Kidney capillary endothelial cell (primary cell): Measurements from ENCODE around the gene MED12L.
"Not testable (repeated sequence)": the region's sequence is repeated elsewhere in the genome, so short reads cannot be mapped to it uniquely, and the experiment has no call there.

Experiments used
- DNase-seq: peaks from one replicate; pipeline ENCODE4 v3.0.0-alpha.2; 2018; ENCODE audit warnings: low spot score

The MED12L gene, protein sequence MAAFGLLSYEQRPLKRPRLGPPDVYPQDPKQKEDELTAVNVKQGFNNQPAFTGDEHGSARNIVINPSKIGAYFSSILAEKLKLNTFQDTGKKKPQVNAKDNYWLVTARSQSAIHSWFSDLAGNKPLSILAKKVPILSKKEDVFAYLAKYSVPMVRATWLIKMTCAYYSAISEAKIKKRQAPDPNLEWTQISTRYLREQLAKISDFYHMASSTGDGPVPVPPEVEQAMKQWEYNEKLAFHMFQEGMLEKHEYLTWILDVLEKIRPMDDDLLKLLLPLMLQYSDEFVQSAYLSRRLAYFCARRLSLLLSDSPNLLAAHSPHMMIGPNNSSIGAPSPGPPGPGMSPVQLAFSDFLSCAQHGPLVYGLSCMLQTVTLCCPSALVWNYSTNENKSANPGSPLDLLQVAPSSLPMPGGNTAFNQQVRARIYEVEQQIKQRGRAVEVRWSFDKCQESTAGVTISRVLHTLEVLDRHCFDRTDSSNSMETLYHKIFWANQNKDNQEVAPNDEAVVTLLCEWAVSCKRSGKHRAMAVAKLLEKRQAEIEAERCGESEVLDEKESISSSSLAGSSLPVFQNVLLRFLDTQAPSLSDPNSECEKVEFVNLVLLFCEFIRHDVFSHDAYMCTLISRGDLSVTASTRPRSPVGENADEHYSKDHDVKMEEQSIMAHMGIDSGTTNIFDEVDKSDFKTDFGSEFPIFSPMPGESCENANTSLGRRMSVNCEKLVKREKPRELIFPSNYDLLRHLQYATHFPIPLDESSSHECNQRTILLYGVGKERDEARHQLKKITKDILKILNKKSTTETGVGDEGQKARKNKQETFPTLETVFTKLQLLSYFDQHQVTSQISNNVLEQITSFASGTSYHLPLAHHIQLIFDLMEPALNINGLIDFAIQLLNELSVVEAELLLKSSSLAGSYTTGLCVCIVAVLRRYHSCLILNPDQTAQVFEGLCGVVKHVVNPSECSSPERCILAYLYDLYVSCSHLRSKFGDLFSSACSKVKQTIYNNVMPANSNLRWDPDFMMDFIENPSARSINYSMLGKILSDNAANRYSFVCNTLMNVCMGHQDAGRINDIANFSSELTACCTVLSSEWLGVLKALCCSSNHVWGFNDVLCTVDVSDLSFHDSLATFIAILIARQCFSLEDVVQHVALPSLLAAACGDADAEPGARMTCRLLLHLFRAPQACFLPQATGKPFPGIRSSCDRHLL (N-terminal part only)

DNA sequence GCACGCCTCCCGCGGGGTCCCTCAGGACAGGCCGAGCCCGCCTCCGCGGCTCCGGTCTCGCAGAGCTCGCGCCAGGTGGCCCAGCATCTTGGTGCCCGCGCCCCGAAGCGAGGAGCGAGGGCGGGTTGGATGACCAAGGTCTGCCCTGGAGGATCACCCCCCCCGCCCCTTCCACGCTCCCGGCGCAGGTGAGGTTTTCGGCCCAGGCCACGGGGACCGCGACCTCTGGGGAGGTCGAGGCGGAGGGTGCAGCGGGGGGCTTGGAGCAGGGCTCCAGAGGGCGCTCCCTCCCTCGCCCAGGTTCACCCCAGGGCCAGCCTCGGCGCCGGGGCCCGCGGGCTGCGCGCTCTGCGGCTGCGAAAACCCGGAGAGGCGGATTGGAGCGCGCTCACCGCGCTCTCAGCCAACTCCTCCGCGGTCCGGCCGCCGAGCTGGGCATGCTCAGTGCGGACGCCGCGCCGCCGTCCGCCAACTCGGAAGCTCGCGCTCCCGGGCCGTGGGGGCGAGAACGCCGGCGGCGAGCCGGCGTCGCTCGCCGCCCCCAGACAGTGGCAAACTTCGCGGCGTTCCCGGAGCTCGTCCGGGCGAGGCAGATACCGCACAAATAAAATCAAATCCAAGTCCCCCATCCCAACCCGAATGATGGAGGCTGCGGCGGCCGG is at the start of gene MED12L:
Gene MED12L, plus strand, starts transcription at position 438 of the 662 bp plus-strand sequence. CDS start 1,263 bp downstream, outside the sequence.
- DNase-seq, result peak; percentile 53

DNA sequence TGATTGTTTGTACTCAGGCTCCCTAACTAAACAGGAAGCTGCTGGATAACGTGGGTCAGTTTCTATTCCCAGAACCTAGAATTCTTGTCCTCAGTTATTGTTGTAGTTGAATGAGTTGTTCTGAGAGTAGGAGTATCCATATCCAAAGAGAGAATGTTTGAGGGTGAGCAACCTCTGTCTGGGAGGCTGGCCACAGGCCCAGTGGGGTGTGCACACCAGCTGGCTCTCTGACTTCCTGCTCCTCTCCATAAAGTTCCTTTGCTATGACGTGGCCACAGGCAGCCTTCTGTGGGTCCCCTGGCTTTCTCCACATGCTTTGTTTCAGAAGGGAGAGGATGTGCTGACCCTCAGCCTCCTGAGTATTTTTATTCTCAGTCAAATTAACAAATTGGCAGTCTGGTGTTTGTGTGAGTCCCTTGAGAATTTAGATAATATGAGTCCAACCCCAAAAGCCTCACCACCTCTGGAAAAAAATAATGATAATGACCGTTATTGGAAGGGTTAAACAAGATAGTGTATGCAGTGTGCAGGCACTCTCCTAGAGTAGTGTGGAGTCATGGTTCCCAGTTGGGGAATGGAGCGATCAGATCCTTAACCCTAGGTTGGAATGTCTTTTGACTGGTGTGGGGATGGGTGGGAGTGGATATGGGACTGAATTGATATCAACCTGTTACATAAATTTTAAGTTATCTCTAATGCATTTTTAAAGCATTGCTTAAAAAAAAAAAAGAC is 47.6 kb upstream of the MED12L start:
- peak; percentile 97 for DNase-seq

DNA sequence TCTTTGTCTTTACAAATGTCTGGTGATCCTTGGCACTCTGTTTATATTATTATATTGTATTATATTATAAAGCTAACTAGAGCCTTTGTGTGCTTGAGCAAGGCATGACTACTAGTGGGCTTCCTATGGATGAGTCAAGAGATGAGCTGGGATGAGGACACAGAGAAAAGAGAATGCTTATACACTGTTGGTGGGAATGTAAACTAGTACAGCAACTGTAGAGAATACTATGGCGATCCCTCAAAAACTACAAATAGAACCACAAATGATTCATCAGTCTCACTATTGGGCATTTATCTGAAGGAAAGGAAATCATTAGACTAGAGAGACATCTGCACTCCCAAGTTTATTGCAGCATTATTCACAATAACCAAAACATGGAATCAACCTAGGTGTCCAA is 40.8 kb upstream of the MED12L start:
- DNase-seq, result no peak

DNA sequence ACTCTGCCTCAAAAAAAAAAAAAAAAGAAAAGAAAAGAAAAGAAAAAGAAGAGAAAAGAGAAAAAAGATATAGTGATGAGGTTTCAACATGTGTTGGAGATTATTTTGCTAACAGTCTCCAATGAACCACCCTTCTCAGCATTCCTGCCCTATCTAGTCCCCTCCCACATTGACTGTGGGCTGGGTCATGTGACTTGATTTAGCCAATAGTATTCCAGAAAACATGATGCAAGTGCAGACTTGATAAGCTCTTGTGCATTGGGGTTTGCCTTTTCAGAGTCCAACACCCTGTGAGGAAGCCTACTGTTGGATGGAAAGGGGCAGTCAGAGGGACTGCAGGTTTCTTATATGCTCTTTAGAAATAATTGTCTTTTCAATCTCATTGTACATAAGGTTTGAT is 37.8 kb upstream of the MED12L start:
- no peak for DNase-seq

DNA sequence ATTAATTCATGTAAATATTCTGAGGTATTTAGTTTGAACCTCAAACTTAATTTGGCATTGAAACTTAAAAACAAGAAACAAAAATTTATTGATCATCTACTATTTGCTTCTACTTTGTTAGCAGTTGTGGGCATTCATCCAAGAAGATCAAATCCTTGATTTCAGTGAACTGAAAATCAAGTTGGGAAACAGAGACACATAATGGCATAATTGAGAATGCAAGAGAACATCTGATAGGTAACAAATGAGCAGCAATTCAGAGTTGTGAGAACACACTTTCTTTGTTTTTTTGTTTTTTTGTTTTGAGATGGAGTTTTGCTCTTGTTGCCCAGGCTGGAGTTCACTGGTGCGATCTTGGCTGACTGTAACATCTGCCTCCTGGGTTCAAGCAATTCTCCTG is 33.9 kb upstream of the MED12L start:
- DNase-seq, result no peak

DNA sequence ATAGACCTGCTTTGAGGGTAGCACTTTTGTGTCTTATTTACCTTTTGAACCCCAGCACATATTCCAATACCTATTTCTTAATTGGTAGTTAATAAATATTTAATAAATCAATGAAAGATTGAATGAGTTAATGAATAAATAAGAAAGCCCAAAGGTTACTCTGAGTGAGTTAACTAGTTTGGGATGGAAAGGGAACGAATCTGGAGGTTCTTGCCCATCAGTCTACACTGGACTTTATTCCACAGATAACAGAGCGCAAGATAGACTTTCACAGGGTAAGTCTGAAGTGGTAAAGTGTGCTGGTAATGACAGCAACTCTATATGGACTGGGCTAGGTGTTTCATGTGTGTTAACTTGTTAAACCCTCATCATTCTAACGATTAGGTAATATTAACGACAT is 33.1 kb upstream of the MED12L start:
- no peak for DNase-seq

DNA sequence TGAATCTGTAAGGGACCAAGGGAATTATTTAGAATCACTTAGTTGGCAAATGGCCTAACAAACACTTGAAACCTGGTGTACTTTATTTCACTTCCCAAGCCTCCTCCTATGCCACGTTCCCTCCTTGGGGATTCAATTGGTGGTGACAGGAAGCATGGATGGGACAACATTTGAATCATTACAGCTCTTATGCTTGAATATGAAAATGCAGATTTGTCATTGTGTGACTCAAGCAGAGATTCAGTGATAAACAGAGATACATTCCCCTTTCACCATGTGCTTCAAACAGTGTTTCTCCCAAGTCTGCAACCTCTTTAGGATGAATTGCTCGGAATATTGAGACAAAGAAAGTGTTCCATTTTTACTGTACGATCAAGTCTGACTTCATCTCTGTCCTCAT is 32.7 kb upstream of the MED12L start:
- no peak for DNase-seq

DNA sequence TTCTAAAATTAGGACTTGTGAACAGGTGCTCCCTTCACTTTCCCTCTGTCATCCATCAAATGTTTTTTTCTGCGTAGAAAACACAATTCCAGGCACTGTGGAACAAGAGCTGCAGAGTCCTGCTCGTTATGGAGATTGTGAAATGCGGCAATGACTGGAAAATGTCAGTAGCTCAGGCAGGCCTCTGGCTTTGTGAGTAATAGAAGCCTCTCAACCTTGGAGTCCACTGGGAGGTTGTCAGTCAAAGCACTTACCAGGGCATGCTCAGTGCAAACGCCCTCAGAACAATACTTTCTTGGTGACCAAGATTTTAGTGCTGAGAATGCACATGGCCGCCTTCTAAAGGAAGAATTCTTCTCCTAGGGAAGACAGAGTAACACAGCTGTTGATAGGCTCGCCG is 26.7 kb upstream of the MED12L start:
- no peak for DNase-seq

DNA sequence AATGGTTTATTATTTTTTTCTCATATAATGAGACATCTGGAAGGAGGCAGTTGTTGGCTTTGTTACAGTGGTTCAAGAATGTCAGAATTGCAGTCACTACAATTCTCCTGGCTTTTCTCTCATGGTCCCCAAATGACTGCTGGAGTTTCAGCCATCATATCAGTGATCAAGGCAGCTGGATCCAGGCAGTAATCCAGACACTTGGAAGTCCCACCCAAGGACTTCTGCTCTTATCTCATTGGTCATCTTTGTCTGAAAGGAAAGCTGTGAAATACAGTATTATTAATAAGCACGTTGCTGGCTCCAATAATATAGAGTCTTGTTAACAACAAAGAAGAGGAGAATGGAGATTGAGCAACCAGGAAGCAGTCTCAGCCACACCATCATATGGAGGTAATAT is 22.9 kb upstream of the MED12L start:
- DNase-seq, result no peak

DNA sequence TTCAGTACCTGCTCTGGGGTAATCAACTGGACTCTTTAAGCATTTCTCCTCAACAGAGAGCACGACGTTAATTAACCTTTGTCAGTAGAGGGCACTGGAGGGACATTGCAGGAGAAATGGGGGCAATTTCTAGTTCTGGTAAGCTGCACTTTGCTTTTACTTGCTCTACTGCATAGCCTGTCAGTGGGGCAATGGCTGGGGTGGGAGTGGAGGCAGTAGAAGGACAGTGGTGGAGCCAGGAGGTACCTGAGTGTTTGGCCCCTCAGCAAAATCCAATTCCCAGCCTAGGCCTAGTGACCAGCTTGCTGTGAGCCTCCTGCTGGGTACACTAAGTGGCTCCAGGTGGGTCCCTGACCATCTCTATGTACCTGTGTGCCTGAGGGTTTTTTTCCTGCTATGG is 18.3 kb upstream of the MED12L start:
- DNase-seq, result no peak

DNA sequence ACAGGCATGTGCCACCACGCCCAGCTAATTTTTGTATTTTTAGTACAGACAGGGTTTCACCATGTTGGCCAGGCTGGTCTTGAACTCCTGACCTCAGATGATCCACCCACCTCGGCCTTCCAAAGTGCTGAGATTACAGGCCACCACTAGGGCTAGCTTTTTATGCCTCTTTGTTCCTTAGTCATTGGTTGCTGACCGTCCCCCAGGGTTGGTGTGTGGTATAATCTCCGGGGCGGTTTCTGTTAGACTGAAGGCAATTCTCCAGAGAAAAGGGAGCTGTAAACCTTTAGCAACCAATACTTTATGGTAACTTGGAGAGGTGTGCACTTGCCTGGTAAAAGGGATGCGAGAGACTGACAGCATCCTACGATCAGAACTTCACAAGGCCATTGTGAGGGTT is 12.6 kb upstream of the MED12L start:
- not testable (repeated sequence) for DNase-seq

DNA sequence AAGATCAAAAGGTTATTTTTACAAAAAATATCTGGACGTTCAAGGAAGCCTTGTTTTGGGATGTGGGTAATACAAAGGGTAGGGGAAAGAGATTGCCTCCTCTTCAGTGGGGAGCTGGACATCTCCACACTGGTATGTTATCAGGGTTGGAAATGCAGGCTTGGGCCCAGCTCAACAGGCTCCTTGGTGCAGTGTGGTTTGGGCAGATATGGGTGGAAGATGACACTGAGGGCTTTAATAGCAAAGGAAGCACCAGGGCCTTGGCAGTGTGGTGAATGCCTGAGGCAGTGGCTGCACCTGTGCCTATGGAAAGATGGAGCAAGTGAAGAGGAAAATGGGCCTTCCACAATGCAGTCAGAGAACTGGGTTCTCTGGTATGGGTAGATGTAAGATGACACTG is 11.2 kb upstream of the MED12L start:
- no peak for DNase-seq

DNA sequence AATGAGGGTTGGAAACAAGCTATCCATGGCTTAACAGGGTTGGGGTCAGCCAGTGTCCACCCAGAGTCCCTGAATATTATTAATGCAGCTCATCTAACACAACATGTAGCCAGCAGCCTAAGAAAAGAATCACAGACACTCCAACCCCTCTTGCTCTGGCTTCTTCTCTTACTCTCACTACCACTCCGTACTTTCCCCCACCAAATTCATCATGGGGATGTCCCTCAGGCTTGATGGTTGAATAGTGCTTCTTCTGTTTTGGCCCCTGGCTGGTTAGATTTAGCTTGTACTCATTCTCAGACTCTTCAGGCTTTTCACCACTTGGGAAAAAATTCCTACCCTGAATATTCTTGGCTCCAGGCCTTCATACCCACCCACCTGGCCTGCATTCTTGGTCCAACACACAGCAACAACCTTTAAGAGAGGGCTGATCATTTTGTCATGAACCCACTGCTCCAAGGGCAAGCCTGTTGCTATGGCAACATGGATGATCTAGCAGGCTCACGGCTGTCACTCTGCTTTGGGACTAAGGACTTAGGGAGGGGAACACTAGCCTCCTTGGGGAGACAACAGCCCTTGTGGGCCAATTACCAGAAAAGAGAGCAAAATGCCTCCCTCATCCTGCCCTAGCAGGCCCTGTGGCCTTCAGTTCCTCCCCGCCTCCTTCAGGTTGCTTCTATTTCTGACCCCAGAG is 9.4 kb upstream of the MED12L start:
- DNase-seq, result no peak

DNA sequence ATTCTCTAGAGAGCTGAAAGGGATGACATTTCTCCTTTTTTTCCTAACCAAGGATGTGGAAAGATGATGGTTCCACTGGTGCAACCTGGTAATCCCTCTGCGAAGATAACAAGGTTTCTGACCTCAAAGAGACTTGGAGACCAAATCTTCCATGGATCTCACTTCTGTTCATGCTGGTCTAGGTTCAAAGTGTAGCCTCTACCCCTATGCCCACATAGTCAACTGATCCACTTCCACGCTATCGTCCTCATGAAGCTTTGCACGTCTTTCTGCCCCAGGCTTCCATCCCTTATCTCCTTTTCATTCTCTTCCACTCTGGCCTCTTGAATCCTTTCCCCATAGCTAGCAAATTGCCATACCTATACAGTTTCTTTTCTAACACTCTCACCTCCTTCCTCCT is 8.8 kb upstream of the MED12L start:
- no peak for DNase-seq

DNA sequence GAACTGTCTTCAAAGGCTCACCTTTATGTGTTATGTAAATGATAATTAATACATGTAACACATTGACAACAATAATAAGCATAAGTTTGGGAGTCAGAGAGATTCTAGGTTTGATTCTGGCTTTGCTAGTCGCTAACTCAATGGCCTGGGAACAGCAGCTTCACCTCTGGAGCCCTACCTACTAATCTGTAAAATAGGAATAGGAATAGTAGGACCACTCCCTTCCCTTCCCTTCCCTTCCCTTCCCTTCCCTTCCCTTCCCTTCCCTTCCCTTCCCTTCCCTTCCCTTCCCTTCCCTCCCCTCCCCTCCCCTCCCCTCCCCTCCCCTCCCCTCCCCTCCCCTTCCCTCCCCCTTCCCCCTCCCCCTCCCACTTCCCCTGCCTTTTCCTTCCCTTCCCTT is 4.4 kb upstream of the MED12L start:
- not testable (repeated sequence) for DNase-seq

DNA sequence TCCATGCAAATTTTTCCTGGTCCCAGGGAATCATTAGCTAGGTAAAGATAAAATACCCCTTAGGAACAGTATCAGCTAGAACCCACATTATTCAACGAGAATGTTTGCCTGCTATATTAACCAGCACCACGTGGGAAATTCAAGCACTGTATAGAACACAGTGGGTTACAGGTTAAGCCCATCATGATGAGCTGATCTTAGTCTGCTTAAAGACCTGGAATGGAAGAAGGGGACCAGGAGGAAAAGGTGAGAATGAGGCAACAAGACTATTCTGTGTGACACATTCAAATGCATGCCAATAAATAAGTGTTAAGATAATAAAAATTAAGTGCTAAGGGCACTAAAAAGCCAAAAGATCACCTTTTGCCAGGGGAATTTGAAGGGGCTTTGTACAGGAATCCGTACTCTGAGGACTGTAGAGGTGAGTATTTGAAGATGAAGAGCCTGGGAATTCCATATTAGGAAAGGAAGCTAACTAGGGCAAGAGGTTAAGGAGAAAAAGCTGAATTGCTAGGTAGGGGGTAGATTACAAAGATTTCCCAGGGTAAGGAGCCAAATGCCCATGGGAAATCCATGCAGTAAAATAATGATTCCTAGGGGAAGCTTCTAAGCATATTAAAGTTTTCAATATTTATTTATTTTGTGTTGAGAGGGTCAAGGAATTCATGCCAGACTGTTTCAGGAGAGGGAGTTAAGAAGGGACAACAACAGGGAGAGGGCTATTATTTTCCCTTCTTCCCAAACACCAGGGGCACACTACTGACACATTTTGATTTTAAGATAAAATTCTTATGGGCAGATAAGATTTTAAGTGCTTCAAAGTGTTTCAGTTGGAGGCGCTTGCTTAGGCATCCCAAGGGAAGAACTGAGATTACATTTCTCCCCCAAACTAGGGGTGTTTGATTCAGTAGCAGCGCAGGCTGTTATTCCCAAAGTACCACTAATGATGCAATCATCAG is 2.3 kb upstream of the MED12L start:
- no peak for DNase-seq

DNA sequence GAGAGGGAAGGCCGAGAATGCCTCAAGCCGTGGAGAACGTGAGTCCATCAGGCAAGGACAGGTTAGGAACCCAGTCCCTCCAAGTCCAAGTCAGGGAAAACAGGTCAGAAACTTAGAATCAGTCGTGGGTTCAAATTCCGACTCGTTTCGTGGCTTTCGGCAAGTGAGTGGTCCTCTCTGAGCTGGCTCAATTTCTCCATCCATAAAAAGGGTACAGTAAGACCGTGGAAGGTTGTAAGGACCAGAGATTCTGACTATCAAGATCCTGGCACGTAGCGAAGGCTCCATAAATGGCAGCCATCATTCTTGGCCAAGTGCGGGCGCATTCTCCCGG is 604 bp upstream of the MED12L start:
- no peak for DNase-seq

DNA sequence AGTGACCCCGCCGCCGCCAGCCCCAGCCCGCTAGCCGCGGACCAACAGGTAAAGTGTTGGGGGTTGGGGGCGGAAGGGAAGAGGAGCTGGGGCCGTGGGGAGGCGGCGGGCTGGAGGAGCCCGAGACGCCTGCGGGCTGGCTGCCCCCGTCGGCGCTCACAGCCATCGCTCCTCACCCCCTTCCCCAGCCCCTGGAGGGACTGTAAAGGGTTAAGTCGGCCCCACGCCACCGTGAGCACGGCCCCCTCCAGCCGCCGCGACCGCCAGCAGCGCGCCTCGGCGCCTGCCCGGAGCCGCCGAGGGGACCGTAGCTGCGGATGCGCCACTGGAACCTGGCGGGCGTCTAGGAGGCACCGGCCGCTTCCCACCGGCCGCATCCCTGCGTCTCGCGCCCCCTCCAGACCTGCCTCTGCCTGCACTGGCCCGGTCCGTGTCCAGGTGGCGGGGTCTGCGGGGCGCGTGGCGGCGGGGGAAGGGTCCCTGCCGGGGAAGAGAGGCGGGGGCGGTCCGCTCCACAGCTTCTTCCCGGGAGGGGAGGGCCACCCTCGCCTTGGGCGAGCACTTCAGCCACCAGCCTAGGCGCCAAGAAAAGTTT is 522 bp downstream of the MED12L start:
- no peak for DNase-seq
